ENCODE data around the gene FAM222A.

DNA sequence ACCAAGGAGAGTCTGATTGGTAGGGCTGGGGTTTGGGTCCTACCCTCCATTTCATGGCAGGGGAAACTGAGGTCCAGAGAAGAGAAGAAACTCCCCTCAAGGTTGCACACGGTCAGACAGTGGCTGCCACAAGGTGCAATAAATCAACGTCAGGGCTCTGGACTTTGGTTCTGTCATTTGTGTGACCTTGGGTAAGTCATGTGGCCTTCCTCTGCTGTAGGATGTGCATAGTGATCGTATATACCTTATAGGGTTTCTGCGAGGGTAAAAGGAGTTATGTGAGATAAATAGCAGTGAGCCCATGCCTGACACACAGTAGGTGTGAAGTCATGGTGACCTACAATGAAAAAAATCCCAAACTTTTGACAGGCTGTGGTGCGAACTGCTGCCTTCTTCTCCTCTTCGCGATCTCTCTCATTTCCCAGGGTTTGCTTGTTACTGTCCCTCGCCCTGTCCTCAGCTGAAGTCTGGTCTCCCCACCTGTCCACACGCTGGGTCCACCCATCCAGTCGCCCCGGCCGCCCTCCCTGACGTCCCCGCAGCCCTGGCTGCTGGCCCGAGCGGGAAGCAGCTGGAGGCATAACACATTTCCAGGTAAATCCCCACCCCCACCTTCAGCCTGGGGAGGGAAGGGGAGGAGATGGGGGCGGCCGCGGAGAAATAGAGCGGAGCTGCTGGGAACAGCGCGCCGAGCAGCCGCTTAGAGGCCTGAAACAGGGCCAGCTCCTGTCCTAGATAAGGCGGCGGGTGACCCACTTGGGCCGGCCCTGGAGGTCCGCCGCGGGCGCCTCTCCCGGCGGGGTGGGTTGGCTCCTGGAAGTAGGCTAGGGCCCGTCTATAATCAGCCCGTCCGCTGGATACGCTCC is 1.8 kb upstream of the FAM222A start:
- TF ChIP-seq CTCF (IDR thresholded peaks at IDR 0.05; ENCODE audit: low read length) (no peak), EZH2phosphoT487 (IDR thresholded peaks at IDR 0.05; ENCODE audit: low read length) (no peak)

Measured in MM.1S (cell line).